Stimulated activated CD4-positive, alpha-beta T cell treated with anti-CD3 and anti-CD28 coated beads, Interleukin-12 subunit alpha, Interleukin-12 subunit beta, amount 100 ng/mL, for 24 hours (primary cell): ENCODE results near the gene IQGAP2.
"Not testable (repeated sequence)": the region's sequence is repeated elsewhere in the genome, so short reads cannot be mapped to it uniquely, and the experiment has no call there.

ENCODE experiments used
- DNase-seq, 2 experiments: peaks; one replicate each; pipeline ENCODE4 v3.0.0-alpha.2; 2020; ENCODE audit warnings: low read depth in 2 of 2

The IQGAP2 gene

DNA sequence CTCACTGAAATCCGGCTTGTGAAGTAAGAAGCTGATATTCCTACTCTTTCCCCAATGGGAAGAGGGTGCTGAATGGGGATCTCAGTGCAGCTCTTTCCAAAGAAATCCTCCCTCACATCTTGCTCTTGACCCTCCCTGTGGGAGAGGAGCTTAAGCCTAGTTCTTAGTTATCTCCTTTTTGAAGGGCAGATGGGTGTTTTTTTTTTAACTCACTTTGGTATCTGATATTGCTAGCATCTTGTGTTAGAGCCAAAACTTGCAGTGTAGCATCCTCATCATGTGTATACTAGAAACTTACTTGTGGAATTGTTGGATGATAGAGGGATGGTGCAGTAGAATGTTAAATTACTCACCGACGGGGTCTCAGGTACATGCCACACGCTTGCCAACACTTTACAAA lies 129.9 kb downstream of the IQGAP2 start:
- DNase-seq, result no peak

DNA sequence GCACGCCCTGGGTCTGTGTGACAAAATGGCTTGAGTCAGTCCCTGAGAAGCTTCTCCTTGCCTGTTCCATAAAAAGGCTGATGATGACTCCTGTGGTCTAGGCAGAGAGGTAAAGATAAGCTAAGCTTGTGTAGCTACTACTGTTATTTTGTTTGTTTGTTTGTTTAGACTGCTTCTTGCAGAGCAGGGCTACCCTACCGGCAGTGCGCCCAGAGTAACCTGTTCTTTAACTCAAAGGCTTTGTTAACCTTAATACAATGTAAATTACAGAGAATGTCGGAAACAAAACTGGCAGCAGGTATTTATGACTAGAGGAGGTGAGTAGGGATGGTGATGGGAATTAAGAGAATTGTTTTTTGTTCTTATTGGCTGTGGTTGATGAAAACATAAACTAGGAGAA lies 132.5 kb downstream of the IQGAP2 start:
- DNase-seq, result no peak

GRCh38 chr5:76537073-76537543 lies 134.0 kb downstream of the IQGAP2 start:
- DNase-seq, result no peak

GRCh38 chr5:76542241-76542640 lies 139.2 kb downstream of the IQGAP2 start:
- DNase-seq, result no peak

DNA sequence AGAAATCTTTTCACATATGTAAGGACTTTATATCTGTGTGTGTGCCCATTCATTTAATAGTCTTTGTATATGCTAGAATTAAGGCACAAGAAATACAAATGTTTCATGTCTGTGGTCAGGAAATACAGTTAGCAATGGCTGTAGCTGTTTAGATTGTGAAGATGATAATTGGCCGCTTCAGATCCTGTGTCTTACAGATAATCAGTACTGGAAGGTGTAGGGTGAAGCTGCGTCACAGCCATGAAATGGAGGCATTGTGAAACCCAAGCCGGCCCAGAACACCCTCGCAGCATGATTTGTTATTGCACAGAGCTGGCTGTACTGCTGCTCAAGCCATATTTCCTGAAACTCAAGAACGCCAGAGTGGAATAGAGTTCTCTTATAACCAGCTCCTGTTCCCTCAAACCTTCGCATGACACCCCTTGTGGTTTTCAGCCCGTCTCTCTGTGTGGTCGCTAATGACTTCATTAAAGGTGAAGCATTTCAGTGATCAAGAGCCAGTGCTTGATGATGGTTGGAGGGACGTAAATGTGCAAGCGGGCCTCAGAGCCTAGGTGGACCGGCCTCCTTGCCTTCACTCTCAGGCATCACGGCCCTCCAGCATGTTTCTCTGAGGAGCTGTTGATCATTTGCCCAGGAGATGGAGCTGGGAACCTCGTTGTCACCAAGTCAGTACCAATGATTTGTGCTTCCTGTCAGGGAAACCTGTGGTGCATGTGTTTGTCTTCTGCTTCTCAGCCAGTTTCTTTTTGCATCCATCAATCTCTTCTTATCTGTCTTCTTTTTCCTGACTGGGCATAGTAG lies 140.0 kb downstream of the IQGAP2 start:
- DNase-seq, result peak; percentile 33 to 40

DNA sequence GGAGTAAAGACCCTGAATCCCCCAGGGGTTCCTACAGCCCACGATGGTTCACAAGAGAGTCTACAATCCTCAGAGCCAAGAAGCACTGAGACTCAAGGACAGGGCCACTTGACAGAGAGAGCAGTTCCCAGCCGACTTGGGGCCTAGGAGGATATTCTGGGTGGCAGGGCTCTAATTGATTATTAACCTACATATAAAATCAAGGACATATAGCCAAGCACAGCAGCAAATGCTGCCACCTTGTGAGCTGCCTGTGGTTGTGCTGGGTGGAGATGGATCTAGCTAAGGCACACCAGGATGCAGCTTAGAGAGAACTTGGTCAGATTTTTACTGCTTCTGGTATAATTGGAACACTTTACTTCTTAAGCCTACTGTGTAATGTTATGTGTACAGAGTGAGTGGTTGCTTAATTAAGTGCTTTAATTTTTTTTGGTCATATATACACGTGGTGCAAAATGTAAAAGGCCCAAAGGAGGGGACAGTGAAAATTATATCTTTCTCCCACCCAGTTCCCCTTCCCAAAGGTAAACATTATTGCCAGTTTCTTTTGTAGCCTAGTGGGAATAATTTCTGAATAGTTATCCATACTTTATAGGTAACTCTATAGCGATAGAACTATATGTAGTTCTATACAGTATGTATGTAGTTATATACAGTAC lies 141.3 kb downstream of the IQGAP2 start:
- peak; percentile 33 to 38 for DNase-seq

DNA sequence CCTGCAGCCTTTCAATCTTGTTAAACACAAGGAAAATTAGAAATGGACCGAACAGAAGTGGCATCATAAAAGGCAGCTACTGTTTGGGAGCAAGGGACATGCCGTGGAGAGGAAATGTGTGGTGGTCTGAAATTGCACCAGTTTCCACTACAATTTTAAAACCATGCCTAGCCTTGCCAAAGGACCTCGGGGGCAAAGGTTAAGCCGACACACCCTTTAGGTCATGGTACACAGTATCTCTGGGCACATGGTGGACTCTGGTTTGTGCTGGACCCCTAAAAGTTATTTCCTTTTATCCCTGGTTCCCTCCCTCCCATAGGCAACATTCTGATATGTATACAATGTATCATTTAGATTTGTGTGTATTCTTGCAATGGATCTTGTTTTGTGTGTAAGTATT lies 142.1 kb downstream of the IQGAP2 start:
- no peak for DNase-seq

DNA sequence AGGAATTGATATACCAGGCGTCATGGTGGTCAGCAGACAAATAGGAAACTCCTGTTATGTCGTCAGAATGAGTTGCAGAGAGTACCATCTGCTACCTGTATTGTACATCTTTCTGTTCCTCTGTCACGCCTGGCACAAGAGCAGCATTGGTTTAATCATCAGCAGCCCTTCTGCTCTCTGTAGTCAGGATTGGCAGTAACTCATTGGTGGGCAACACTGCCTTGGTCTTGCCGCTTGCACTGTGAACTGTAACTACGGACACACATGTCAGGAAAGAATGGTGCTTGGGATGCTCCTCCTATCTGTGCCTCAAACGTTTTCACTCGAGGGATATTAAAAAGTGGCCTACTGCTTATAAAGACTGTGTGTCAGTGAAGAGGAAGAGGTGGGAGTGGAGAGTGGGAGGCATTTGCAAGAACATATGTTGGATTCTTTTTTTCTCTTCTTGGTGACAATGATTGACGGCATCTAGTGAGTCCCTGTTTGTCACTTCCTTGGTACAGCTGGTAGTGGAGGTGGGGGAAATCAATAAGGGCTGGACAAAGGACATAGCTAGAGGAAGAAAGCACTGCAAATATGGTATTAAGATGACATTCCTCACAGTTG lies 143.5 kb downstream of the IQGAP2 start:
- no peak for DNase-seq

- DNase-seq, result no peak
Observed at GRCh38 chr5:76547242-76547890, 144.3 kb downstream of the IQGAP2 start.

DNA sequence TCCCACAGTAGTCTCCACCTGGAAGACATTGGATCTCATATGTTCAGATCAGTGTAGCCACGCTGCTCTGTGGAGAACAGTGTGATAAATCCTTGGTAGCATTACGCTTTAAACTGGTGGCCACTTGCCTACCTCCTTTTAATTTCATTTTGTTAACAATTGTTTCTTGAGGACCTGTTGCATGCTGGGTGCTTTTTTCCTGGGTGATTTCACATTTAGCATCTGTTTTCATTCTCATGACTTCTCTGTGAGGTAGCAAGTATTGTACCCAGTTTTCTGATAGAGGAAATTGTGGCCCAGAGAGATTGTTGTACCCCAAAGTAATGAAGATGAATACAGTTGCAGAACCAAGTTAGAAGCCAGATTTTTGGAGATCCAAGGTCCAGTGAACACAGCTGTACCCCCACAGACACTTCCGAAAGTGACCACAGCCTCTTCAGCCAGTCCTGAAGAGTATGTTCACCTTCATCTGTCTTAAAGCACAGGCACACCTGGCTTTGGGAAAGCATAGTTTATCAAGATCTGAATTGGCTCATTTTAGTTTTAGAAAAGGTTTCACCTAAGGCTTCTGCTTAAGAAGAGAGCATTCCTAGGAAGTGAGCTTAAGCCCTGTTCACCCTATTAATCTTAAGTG lies 144.9 kb downstream of the IQGAP2 start:
- DNase-seq, result no peak

GRCh38 chr5:76548525-76549229 lies 145.6 kb downstream of the IQGAP2 start:
- DNase-seq, result no peak

- not testable (repeated sequence) for DNase-seq
Observed at GRCh38 chr5:76550881-76551280, 147.8 kb downstream of the IQGAP2 start.

GRCh38 chr5:76552546-76552945 lies 149.5 kb downstream of the IQGAP2 start:
- no peak for DNase-seq

DNA sequence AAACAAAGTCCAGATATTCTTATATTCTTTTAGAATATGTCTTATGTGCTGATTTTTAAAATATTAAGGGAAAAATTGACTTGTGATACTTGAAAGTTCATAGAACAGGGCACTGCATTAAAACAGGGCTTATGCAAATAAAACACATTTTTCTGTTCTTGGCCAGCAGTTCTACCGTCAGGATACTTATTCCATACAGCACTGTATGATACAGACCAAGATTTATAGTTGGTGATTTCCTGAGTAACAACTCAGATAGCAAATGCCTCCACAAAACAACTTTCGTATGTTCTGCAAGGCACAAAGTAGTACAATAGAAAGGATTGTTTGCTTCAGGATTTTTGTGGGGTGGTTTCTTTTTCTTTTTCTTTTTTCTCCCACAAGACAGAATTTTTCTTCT lies 150.2 kb downstream of the IQGAP2 start:
- no peak for DNase-seq

DNA sequence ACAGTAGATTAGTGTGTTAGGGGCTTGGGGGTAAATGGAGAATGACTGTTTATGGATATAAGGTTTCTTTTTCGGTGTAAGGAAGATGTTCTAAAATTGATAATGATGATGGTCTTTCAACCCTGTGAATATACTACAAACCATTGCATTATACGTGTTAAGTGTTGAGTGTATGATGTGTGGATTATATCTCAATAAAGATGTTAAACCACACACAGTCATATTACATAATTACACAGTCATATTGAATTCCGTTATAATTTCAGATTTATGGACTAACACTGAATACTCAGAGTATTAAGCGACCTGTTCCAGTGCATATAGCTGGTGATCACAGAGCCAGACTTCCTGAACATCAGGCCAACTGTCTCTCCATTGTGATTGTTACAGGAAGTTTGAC lies 152.0 kb downstream of the IQGAP2 start:
- DNase-seq, result no peak

DNA sequence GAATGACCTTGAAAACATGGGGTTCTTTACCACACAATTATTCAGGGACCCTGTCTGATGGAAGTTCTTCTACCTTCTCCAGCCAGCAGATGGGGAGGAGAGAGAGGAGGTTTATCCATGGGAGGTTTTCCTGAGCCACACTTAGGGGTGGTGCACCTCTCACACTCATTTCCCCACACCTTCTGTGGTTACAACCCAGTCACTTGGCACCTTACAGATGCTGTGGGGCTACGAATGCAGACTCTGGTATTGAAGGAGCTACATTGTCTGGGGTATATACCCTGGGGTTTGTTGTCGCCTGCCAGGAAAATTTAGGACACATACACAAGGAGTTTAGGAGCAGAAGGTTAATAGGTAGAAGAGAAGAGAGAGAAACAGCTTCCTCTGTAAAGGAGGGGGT lies 152.6 kb downstream of the IQGAP2 start:
- DNase-seq, result no peak

DNA sequence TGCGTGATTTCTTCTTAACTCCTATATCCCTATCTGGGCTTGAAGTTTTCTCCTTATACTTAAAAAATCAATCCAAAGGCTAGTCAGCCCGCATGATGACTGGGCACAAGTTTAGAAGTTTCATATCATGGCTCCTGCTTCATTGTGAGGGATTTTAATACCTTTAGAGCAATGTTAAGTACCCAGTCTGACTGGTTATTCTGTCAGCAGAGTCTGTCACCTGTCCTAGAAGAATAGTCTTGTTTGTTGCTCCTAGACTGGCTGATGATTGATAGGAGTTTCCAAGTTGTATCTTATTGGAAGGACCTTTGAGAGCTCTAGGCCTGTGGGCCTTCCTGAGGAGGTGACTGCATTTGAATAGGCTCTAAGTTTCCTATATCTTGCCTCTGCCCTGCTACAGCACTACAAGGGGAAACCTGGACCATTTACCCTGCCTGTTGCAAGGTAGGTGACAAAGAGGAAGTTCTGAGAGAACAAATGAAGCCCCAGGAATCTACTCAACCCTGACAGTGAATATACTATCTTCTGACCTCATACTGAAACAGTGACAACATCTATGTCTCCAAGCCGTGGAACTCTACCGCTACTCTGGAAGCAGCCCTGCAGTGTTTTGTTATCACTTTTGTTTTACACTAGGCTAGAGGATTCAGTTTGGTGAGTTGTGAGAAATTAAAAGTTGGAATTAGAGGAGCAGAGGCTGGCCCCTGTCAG lies 153.6 kb downstream of the IQGAP2 start:
- DNase-seq, result no peak

- DNase-seq, result no peak
Observed at GRCh38 chr5:76560952-76561891, 158.1 kb downstream of the IQGAP2 start.

DNA sequence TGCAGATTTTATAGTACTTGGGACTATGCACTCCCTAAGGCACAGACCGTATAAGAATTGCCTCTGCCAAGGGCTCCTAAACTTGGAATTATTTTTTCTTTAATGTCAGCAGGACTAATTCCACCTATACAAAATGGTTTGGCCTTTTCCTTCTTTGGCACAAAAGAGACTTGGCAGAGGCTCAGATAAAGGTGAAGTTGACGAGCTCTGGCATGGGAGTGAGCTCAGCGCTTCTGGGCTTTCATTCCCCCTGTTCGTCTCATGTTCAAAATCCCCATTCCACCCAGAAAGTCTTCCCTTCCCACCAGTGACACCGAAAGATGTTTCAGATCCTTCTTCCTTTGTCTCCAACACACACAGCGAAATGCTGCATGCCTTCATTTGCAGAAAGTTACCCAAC lies 158.9 kb downstream of the IQGAP2 start:
- DNase-seq, result no peak
